GM23338 (cell line): ENCODE results near the gene NPNT. TPM values are rescaled to one million over a fixed set of nuclear protein-coding genes. Genes with fewer than 3 reads are reported as not detected.

Experiments
- ATAC-seq: fragments of 200-7000 bp; cut with Tn5 transposase; 3 replicates; pipeline ENCODE4 v1.9.1; 2020
- DNase-seq: peaks from one replicate; pipeline ENCODE4 v3.0.0-alpha.2; 2015; ENCODE audit warnings: low spot score
- H2AFZ ChIP-seq: fragments of 200-600 bp; sonication (generic); 2 replicates; pipeline ENCODE4 v1.8.0; 2016; ENCODE audit warnings: antibody characterized with exemption, mild to moderate bottlenecking, moderate library complexity
- H3F3A ChIP-seq: fragments of 200-600 bp; sonication (generic); replicated peaks from 2 replicates; pipeline ENCODE4 v1.8.0; 2017; ENCODE audit warnings: antibody characterized with exemption, mixed run types, low read depth
- H3K27ac ChIP-seq: fragments of 200-600 bp; sonication (generic); 2 replicates; pipeline ENCODE4 v1.6.1; 2016; ENCODE audit warnings: low read depth
- H3K27me3 ChIP-seq: fragments of 200-600 bp; sonication (generic); 2 replicates; pipeline ENCODE4 v1.8.0; 2016; ENCODE audit warnings: mild to moderate bottlenecking, mixed run types, moderate library complexity; ENCODE audit not compliant: insufficient read depth
- H3K36me3 ChIP-seq: fragments of 200-600 bp; sonication (generic); 2 replicates; pipeline ENCODE4 v1.8.0; 2016; ENCODE audit warnings: mild to moderate bottlenecking; ENCODE audit not compliant: insufficient read depth
- H3K4me1 ChIP-seq: fragments of 200-600 bp; sonication (generic); 2 replicates; pipeline ENCODE4 v1.8.0; 2016; ENCODE audit warnings: mild to moderate bottlenecking, moderate library complexity; ENCODE audit not compliant: insufficient read depth
- H3K4me2 ChIP-seq: fragments of 200-600 bp; sonication (generic); 2 replicates; pipeline ENCODE4 v1.7.1; 2017; ENCODE audit warnings: mixed run types
- H3K4me3 ChIP-seq: fragments of 200-600 bp; sonication (generic); 2 replicates; pipeline ENCODE4 v1.6.1; 2016; ENCODE audit warnings: mixed run types
- H3K79me2 ChIP-seq: fragments of 200-600 bp; sonication (generic); replicated peaks from 2 replicates; pipeline ENCODE4 v1.8.0; 2017; ENCODE audit warnings: mild to moderate bottlenecking; ENCODE audit not compliant: insufficient read depth
- H3K9me2 ChIP-seq: fragments of 200-600 bp; sonication (generic); 2 replicates; pipeline ENCODE4 v1.8.0; 2017; ENCODE audit not compliant: insufficient read depth
- H4K20me1 ChIP-seq: fragments of 200-600 bp; sonication (generic); replicated peaks from 2 replicates; pipeline ENCODE4 v1.8.0; 2017; ENCODE audit warnings: mild to moderate bottlenecking; ENCODE audit not compliant: insufficient read depth
- H3K27ac Mint-ChIP-seq: 2 replicates; pipeline ENCODE4 v1.8.0; 2020; ENCODE audit warnings: inconsistent platforms, mild to moderate bottlenecking, moderate library complexity, mixed read lengths
- H3K27me3 Mint-ChIP-seq: 3 replicates; pipeline ENCODE4 v1.8.0; 2022; ENCODE audit warnings: low read depth, mild to moderate bottlenecking, moderate library complexity, mixed read lengths, inconsistent platforms; ENCODE audit not compliant: insufficient read depth, poor library complexity
- H3K36me3 Mint-ChIP-seq: 3 replicates; pipeline ENCODE4 v1.8.0; 2021; ENCODE audit warnings: low read depth, mild to moderate bottlenecking, inconsistent platforms, moderate library complexity, mixed read lengths
- H3K4me1 Mint-ChIP-seq: 3 replicates; pipeline ENCODE4 v1.8.0; 2020; ENCODE audit warnings: mild to moderate bottlenecking, inconsistent platforms, mixed read lengths
- H3K4me3 Mint-ChIP-seq: 3 replicates; pipeline ENCODE4 v1.8.0; 2021; ENCODE audit warnings: moderate library complexity, mild to moderate bottlenecking, inconsistent platforms, mixed read lengths
- H3K9me3 Mint-ChIP-seq: 3 replicates; pipeline ENCODE4 v1.8.0; 2020; ENCODE audit warnings: moderate library complexity, mild to moderate bottlenecking, inconsistent platforms, mixed read lengths
- CREB1 ChIP-seq: fragments of 250-450 bp; sonication (Bioruptor Pico); IDR thresholded peaks from 2 replicates; pipeline ENCODE4 v1.5.0; 2020; ENCODE audit warnings: low read depth, mild to moderate bottlenecking, moderate library complexity
- EZH2 ChIP-seq: fragments of 200-600 bp; sonication (generic); IDR thresholded peaks from one replicate; pipeline ENCODE4 v1.8.0; 2017; ENCODE audit warnings: antibody characterized with exemption, mild to moderate bottlenecking, low read depth; ENCODE audit not compliant: unreplicated experiment
- EZH2phosphoT487 ChIP-seq: fragments of 200-600 bp; sonication (generic); IDR thresholded peaks from one replicate; pipeline ENCODE4 v1.8.1; 2018; ENCODE audit warnings: antibody characterized with exemption; ENCODE audit not compliant: unreplicated experiment
- JUNB ChIP-seq: IDR thresholded peaks from one replicate; pipeline ENCODE4 v1.6.1; 2016; ENCODE audit warnings: antibody characterized with exemption; ENCODE audit not compliant: unreplicated experiment
- NANOG ChIP-seq: IDR thresholded peaks from 2 replicates; pipeline ENCODE4 v1.6.1; 2016; ENCODE audit warnings: antibody characterized with exemption, borderline replicate concordance
- POLR2AphosphoS5 ChIP-seq: IDR thresholded peaks from 2 replicates; pipeline ENCODE4 v1.6.1; 2016; ENCODE audit warnings: antibody characterized with exemption, low read depth
- STAT1 ChIP-seq: IDR thresholded peaks from one replicate; pipeline ENCODE4 v1.6.1; 2016; ENCODE audit warnings: antibody characterized with exemption; ENCODE audit not compliant: unreplicated experiment
- ZNF114 ChIP-seq: fragments of 250-450 bp; sonication (Bioruptor Pico); IDR thresholded peaks from 2 replicates; pipeline ENCODE4 v1.5.0; 2020; ENCODE audit warnings: mild to moderate bottlenecking, moderate library complexity
- ZNF331 ChIP-seq: fragments of 250-450 bp; sonication (Bioruptor Pico); IDR thresholded peaks from 2 replicates; pipeline ENCODE4 v1.5.0; 2020; ENCODE audit warnings: low read depth, mild to moderate bottlenecking, moderate library complexity
- polyA plus RNA-seq: library from polyadenylated mRNA; unstranded; fragments of >200 nt; fragmentation: Nextera tagmentation; extraction: Ambion mirVana; gene quantifications from 2 replicates; pipeline ENCODE4 v1.2.1, GENCODE V29; 2016
- total RNA-seq: library from RNA; depleted of rRNA; stranded (reverse); fragments of >200 nt; shearing (Covaris generic); gene quantifications from 2 replicates; pipeline ENCODE4 v1.2.3, GENCODE V29; 2014
- TF ChIP-seq, protein P1 (sequence below): fragments of 250-450 bp; sonication (Bioruptor Pico); IDR thresholded peaks from 2 replicates; pipeline ENCODE4 v1.5.0; 2020; ENCODE audit warnings: mild to moderate bottlenecking, moderate library complexity
- TF ChIP-seq, protein P2 (sequence below), 2 experiments: fragments of 200-600 bp in 1 of 2; sonication (generic) in 1 of 2; conservative IDR thresholded peaks; 2 replicates each; pipeline versions ENCODE4 v1.5.1 to v1.6.1; 2016 to 2017; ENCODE audit warnings: antibody characterized with exemption in 2 of 2, low read depth in 2 of 2, mild to moderate bottlenecking in 2 of 2, moderate library complexity in 1 of 2
- TF ChIP-seq, protein P3 (sequence below): IDR thresholded peaks from one replicate; pipeline ENCODE4 v1.6.1; 2018; ENCODE audit warnings: antibody characterized with exemption; ENCODE audit not compliant: unreplicated experiment
- TF ChIP-seq, protein P4 (sequence below): IDR thresholded peaks from 2 replicates; pipeline ENCODE4 v1.6.1; 2016; ENCODE audit warnings: antibody characterized with exemption

The NPNT gene
- total and polyA plus RNA-seq, 2 experiments from 2014 or later, result 1.4 TPM

DNA sequence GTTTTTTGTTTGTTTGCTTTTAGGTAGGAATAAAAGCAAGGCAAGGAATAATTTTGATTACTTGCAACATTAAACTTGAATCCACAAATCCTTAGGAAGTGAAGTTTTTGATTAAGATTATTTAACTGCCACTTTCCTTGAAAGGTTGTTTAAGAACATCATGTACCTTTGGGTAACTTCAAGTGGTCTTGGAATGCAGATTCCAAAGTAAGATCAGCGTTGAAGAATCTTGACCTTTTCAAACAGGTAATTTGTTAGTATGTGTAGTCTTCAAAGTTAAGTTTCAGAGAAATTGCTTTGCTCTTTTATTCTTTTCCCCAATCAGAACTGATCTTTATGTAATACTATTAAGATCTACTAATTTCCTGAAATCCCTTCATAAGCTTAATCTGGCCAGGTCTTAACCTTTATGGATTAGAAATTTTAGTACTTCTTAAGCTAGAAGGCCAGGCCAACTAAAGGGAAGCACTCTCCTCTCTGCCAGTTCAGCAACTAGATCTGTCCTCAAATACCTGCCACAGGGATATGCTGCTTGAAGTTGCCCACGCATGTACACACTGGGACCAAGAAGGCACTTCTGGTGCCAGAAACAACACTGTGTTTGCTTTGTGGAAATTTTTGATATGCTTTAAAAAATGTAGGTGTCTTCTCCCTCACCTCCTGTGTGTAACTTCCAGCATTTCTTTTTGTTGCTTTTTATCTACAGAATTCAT is 7.4 kb downstream of the NPNT start:
- no peaks in the 10 kb centered on the region for H3K9me3 Mint-ChIP-seq
- peaks cover 5% of the 10 kb centered on the region for H3K27me3 Mint-ChIP-seq
- Histone ChIP-seq H3K4me1 (peaks cover 17% of the 10 kb centered on the region), H3K79me2 (no peaks in the 10 kb centered on the region), H2AFZ (no peak overlapping the region), H4K20me1 (no peaks in the 10 kb centered on the region), H3F3A (no peaks in the 10 kb centered on the region), H3K36me3 (no peaks in the 10 kb centered on the region), H3K4me2 (no peak overlapping the region), H3K27ac (no peak overlapping the region), H3K27me3 (peaks cover 3% of the 10 kb centered on the region), H3K4me3 (no peak overlapping the region), H3K9me2 (no peaks in the 10 kb centered on the region)
- H3K4me1 Mint-ChIP-seq, result peaks cover 17% of the 10 kb centered on the region
- TF ChIP-seq JUNB, result no peak
- no peak for TF ChIP-seq EZH2phosphoT487
- TF ChIP-seq, protein P1, sequence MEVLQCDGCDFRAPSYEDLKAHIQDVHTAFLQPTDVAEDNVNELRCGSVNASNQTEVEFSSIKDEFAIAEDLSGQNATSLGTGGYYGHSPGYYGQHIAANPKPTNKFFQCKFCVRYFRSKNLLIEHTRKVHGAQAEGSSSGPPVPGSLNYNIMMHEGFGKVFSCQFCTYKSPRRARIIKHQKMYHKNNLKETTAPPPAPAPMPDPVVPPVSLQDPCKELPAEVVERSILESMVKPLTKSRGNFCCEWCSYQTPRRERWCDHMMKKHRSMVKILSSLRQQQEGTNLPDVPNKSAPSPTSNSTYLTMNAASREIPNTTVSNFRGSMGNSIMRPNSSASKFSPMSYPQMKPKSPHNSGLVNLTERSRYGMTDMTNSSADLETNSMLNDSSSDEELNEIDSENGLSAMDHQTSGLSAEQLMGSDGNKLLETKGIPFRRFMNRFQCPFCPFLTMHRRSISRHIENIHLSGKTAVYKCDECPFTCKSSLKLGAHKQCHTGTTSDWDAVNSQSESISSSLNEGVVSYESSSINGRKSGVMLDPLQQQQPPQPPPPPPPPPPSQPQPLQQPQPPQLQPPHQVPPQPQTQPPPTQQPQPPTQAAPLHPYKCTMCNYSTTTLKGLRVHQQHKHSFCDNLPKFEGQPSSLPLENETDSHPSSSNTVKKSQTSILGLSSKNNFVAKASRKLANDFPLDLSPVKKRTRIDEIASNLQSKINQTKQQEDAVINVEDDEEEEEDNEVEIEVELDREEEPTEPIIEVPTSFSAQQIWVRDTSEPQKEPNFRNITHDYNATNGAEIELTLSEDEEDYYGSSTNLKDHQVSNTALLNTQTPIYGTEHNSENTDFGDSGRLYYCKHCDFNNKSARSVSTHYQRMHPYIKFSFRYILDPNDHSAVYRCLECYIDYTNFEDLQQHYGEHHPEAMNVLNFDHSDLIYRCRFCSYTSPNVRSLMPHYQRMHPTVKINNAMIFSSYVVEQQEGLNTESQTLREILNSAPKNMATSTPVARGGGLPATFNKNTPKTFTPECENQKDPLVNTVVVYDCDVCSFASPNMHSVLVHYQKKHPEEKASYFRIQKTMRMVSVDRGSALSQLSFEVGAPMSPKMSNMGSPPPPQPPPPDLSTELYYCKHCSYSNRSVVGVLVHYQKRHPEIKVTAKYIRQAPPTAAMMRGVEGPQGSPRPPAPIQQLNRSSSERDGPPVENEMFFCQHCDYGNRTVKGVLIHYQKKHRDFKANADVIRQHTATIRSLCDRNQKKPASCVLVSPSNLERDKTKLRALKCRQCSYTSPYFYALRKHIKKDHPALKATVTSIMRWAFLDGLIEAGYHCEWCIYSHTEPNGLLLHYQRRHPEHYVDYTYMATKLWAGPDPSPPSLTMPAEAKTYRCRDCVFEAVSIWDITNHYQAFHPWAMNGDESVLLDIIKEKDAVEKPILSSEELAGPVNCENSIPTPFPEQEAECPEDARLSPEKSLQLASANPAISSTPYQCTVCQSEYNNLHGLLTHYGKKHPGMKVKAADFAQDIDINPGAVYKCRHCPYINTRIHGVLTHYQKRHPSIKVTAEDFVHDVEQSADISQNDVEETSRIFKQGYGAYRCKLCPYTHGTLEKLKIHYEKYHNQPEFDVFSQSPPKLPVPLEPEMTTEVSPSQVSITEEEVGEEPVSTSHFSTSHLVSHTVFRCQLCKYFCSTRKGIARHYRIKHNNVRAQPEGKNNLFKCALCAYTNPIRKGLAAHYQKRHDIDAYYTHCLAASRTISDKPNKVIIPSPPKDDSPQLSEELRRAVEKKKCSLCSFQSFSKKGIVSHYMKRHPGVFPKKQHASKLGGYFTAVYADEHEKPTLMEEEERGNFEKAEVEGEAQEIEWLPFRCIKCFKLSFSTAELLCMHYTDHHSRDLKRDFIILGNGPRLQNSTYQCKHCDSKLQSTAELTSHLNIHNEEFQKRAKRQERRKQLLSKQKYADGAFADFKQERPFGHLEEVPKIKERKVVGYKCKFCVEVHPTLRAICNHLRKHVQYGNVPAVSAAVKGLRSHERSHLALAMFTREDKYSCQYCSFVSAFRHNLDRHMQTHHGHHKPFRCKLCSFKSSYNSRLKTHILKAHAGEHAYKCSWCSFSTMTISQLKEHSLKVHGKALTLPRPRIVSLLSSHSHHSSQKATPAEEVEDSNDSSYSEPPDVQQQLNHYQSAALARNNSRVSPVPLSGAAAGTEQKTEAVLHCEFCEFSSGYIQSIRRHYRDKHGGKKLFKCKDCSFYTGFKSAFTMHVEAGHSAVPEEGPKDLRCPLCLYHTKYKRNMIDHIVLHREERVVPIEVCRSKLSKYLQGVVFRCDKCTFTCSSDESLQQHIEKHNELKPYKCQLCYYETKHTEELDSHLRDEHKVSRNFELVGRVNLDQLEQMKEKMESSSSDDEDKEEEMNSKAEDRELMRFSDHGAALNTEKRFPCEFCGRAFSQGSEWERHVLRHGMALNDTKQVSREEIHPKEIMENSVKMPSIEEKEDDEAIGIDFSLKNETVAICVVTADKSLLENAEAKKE (CRISPR knock-in tag), result no peak
- TF ChIP-seq, protein P2, sequence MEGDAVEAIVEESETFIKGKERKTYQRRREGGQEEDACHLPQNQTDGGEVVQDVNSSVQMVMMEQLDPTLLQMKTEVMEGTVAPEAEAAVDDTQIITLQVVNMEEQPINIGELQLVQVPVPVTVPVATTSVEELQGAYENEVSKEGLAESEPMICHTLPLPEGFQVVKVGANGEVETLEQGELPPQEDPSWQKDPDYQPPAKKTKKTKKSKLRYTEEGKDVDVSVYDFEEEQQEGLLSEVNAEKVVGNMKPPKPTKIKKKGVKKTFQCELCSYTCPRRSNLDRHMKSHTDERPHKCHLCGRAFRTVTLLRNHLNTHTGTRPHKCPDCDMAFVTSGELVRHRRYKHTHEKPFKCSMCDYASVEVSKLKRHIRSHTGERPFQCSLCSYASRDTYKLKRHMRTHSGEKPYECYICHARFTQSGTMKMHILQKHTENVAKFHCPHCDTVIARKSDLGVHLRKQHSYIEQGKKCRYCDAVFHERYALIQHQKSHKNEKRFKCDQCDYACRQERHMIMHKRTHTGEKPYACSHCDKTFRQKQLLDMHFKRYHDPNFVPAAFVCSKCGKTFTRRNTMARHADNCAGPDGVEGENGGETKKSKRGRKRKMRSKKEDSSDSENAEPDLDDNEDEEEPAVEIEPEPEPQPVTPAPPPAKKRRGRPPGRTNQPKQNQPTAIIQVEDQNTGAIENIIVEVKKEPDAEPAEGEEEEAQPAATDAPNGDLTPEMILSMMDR (conservative IDR thresholded peaks at IDR 0.05; ENCODE audit: low read depth in 2 of 2), result no peak
- no peak for TF ChIP-seq ZNF114
- TF ChIP-seq STAT1, result no peak
- TF ChIP-seq, protein P3, sequence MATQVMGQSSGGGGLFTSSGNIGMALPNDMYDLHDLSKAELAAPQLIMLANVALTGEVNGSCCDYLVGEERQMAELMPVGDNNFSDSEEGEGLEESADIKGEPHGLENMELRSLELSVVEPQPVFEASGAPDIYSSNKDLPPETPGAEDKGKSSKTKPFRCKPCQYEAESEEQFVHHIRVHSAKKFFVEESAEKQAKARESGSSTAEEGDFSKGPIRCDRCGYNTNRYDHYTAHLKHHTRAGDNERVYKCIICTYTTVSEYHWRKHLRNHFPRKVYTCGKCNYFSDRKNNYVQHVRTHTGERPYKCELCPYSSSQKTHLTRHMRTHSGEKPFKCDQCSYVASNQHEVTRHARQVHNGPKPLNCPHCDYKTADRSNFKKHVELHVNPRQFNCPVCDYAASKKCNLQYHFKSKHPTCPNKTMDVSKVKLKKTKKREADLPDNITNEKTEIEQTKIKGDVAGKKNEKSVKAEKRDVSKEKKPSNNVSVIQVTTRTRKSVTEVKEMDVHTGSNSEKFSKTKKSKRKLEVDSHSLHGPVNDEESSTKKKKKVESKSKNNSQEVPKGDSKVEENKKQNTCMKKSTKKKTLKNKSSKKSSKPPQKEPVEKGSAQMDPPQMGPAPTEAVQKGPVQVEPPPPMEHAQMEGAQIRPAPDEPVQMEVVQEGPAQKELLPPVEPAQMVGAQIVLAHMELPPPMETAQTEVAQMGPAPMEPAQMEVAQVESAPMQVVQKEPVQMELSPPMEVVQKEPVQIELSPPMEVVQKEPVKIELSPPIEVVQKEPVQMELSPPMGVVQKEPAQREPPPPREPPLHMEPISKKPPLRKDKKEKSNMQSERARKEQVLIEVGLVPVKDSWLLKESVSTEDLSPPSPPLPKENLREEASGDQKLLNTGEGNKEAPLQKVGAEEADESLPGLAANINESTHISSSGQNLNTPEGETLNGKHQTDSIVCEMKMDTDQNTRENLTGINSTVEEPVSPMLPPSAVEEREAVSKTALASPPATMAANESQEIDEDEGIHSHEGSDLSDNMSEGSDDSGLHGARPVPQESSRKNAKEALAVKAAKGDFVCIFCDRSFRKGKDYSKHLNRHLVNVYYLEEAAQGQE, result no peak
- TF ChIP-seq EZH2, result no peak
- TF ChIP-seq, protein P4, sequence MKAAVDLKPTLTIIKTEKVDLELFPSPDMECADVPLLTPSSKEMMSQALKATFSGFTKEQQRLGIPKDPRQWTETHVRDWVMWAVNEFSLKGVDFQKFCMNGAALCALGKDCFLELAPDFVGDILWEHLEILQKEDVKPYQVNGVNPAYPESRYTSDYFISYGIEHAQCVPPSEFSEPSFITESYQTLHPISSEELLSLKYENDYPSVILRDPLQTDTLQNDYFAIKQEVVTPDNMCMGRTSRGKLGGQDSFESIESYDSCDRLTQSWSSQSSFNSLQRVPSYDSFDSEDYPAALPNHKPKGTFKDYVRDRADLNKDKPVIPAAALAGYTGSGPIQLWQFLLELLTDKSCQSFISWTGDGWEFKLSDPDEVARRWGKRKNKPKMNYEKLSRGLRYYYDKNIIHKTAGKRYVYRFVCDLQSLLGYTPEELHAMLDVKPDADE, result no peak
- TF ChIP-seq ZNF331 (CRISPR knock-in tag), result no peak
- no peak for TF ChIP-seq NANOG
- TF ChIP-seq CREB1 (CRISPR knock-in tag), result no peak
- TF ChIP-seq POLR2AphosphoS5, result no peak
- DNase-seq (no peak), ATAC-seq (no peak)
- no peak overlapping the region for H3K27ac Mint-ChIP-seq
- no peaks in the 10 kb centered on the region for H3K36me3 Mint-ChIP-seq
- no peak overlapping the region for H3K4me3 Mint-ChIP-seq
